Central memory CD4-positive, alpha-beta T cell (primary cell): ENCODE results near the gene ITGA3.

Experiments
- DNase-seq: peaks from one replicate; pipeline ENCODE4 v3.0.0; 2022

The ITGA3 gene

DNA sequence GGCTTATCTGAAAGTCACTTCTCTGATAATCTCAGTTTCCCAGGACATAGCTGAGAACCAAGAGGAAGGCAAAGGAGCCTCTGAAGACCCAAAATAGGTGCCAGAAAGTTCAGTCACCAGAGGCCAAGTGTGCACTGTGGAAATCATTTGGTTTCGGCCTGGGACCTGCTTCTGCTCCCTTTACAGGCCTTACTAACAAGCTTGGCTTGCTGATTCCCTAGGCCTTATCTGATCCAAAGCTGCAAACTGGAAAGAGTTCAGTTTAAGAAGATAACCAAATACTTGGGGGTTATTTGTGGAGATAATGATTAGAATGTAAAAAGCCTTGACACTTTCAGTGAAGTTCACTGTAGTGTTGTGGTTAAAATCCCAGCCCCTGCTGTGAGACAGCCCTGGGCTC is 17.0 kb downstream of the ITGA3 start:
- DNase-seq: no peak

- no peak for DNase-seq
These were observed 18.3 kb downstream of the ITGA3 start for GRCh38 chr17:50074227-50074626.

- no peak for DNase-seq
These were observed 19.6 kb downstream of the ITGA3 start for GRCh38 chr17:50075446-50076032.

- no peak for DNase-seq
These were observed 20.3 kb downstream of the ITGA3 start for GRCh38 chr17:50076221-50076590.

GRCh38 chr17:50076591-50077235 is 20.8 kb downstream of the ITGA3 start:
- DNase-seq: no peak

GRCh38 chr17:50078430-50078829 is 22.5 kb downstream of the ITGA3 start:
- DNase-seq: no peak

DNA sequence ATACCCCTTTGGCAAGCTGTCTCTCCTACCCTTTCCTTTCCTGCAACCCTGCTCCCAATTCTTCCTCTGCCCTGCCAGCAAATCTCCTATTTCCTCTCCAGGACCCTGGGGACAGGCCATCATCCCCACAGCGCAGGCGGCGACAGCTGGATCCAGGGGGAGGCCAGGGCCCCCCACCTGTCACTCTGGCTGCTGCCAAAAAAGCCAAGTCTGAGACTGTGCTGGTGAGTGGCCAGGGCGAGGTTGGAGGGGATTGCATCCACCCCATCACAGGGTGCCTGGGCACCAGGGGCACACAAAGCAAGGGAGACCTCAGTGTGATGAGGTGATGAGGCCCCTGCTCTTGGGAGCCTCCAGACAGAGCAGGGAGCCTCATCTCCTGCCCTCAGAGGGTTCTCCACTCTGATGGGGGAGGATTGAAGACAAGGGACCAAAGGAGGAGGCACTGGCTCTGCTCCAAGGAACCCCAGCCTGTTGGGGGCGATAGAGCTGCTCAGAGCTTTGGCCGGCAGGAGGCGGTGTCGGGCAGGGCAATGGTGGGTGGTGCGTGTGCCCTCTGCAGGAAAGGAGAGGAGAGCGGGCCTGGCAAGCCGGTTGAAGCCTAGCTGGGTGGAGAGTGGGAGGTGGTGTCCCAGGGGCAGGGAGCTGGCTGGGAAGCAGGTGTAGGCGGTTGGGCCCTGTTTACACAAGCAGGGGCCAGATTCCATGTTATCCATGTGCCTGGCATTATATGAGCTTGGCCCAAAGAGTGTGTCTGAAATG is 23.6 kb downstream of the ITGA3 start:
- DNase-seq: no peak

DNA sequence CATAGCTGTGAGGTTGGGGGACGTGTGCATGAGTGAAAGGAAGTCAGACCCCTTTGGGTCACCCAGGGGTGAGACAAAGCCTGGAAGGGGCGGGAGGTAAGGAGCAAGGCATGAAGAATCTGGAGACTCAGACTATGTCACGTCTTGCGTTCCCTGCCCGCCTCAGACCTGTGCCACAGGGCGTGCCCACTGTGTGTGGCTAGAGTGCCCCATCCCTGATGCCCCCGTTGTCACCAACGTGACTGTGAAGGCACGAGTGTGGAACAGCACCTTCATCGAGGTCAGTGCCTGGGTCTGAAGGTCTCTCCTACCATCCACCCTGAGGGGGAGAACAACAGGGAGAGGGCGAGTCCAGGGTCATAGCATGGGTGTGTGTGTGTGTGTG is 24.2 kb downstream of the ITGA3 start:
- no peak for DNase-seq

DNA sequence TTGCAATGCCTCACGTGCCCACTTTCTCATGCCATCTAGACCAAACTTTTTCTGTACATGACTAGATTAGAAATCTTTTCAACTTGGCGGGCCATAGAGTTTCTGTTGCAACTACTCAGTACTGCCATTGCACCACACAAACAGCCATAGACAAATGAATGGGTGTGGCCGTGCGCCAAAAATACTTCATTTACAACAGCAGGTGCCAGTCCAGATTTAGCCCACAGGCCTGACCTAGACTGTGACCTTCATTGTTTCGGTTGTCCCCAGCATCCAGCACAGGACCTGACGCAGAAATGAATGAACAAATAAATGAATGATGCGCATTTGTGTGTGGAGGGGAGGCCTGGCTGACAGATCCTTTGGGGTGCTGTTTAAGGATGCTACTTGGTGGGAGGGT is 24.9 kb downstream of the ITGA3 start:
- no peak for DNase-seq

GRCh38 chr17:50081757-50082156 is 25.8 kb downstream of the ITGA3 start:
- DNase-seq: no peak

DNA sequence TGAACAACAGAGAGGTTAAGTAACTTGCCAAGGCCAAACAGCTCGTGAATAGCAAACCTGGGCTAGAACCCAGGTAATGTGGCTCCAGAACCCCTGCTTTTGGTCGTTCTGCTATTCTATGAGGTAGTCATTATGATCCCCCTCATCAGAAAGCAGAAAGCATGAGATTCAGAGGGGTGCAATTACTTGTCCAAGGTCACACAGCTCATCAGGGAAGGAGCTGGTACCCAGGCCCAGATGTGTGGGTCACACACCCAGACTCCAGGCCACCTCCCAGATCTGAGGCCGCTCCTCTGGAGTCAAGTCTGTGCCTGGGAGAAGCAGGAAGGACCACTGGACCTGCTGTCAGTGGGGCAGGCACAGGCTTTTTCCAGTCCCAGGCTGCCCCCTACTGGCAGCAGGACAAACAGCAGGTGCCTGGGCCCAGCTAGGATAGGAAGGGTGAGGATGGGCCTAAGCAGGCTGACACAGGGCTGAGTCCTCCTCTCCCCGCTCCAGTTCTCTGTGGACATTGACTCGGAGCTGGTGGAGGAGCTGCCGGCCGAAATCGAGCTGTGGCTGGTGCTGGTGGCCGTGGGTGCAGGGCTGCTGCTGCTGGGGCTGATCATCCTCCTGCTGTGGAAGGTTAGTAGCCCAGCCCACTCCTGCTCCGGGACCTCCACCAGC is 31.5 kb downstream of the ITGA3 start:
- peak; percentile 65 for DNase-seq

DNA sequence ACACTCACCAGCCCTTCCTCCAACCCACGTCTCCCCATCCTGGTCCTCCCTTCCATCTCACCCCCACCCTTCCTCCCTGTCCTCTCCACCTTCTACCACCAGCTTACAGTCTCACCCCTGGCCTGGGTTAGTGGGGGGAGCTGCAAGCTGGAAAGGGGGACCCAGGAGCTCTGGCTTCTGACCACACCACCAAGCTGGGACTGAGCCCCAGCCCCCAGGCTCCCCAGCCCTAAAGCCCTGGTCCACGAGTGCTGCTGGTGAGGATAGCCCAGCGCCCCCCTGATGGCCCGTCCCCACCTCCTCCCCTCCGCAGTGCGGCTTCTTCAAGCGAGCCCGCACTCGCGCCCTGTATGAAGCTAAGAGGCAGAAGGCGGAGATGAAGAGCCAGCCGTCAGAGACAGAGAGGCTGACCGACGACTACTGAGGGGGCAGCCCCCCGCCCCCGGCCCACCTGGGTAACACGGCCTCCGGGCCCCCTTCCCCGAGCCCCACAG is 32.0 kb downstream of the ITGA3 start:
- DNase-seq: no peak

DNA sequence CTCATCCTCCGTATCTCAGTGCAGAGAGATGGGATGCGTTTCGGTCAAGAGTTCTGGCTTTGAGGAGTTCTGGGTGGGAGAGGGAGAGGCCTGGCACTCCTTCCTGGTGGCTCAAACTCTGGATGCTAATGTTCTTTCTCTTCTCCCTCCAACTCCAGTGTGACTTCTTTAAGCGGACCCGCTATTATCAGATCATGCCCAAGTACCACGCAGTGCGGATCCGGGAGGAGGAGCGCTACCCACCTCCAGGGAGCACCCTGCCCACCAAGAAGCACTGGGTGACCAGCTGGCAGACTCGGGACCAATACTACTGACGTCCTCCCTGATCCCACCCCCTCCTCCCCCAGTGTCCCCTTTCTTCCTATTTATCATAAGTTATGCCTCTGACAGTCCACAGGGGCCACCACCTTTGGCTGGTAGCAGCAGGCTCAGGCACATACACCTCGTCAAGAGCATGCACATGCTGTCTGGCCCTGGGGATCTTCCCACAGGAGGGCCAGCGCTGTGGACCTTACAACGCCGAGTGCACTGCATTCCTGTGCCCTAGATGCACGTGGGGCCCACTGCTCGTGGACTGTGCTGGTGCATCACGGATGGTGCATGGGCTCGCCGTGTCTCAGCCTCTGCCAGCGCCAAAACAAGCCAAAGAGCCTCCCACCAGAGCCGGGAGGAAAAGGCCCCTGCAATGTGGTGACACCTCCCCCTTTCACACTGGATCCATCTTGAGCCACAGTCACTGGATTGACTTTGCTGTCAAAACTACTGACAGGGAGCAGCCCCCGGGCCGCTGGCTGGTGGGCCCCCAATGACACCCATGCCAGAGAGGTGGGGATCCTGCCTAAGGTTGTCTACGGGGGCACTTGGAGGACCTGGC is 33.3 kb downstream of the ITGA3 start:
- DNase-seq: no peak

DNA sequence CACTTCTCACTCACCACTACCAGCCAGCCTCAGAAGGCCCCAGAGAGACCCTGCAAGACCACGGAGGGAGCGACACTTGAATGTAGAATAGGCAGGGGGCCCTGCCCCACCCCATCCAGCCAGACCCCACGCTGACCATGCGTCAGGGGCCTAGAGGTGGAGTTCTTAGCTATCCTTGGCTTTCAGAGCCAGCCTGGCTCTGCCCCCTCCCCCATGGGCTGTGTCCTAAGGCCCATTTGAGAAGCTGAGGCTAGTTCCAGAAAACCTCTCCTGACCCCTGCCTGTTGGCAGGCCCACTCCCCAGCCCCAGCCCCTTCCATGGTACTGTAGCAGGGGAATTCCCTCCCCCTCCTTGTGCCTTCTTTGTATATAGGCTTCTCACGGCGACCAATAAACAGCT is 34.2 kb downstream of the ITGA3 start:
- DNase-seq: no peak

DNA sequence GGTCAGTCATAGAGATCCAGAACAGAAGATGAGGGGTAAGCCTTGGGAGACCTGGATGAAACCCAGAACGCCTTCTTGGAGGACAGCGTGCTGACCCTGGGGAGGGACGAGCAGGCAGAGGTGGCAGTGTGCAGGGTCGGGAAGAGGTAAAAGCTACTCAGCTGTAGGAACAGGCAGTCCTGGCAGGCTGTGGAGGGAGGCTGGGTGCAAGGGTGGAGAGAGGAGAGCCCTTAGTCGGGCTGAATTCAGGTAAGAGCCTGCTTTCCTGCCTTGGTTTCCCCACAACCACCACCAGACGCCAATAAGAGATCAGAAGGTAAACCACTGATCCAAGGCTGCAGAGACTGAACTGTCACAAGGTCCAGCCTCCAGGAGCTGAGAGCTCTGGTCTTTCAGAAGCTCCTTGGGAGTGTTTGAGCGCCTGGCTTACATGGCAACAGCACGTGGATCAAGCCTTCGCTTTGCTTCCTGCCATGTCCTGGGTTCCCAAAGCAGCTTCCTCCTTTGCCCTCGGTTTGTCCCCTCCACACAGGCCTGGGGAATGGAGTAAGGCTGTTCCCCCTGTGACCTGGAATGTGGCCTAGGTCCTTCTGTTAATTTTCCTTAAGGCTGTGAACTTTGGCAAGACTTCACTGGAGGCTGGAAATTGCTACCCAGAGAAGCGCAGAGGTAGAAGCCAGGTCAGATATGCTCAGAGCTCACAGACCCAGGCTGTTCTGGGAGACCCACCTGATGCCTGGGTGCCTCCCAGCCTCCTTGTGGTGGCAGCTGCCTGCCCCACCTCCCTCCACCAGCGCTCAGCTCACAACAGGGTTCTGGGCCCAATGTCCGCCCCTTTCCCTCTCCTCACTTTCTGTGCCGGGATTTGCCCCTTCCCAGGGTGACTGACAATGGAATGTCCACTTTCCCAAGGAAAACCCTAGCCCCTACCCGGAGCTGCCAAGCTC is 35.3 kb downstream of the ITGA3 start:
- no peak for DNase-seq

DNA sequence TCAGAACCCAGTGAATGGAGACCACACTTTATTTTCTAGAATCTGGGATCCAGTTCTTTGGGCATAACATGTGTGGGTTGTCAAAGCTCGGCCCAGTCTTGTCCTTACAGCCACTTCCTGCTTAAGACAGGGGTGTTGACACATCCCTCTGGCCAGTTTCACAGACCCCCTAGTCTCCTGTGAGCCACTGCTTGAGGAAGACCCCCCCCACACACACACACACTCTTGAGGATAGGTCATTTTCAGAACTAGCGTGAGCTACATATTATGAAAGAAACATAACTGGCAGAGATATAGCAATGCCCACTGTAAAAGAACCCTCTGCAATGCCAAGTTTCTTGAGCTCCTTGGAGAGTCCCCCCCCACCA is 36.0 kb downstream of the ITGA3 start:
- DNase-seq: no peak

DNA sequence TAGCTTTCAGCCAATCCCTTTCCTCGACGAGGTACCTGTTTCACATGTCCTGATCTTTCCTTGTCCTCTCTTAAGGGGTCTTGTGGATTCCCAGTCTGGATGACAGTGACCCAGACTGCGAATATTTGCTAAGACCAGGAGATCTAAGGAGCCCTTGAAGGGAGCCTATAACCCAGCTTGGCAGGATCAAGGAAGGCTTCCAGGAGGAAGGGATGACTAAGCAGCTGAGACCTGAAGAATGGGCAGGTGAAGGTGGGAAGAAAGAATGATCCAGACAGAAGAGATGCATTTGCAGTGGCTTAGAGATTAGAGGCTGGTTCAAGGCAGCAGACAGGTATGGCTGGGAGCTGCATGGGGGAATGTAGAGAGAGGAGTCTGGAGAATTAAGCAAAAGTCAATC is 37.3 kb downstream of the ITGA3 start:
- no peak for DNase-seq

- DNase-seq: no peak
These were observed 37.9 kb downstream of the ITGA3 start for GRCh38 chr17:50093807-50094206.

DNA sequence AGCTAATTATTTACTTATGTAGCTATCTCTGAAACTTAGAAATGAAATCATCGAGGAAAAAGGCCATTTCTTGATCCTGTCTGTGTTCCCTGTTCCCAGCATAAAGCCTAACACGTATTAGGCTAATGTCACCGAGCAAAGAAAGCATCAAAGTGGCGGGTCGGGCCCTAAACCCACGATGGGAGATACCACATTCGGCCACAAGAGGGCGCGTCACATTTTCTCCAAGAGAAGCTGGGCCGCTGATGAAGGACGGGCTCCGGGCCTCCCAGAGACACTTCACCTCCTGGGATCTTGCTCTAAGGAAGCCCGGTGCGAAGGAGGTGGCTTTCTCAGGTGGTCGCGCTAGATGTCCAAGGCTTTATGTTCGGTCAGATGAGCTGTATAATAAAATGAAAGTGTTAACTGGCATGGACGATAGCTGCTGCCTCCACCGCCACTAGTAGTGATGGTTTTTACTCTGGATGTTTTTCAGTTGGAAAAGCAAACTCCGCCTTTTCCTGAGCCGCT is 38.4 kb downstream of the ITGA3 start:
- peak; percentile 80 for DNase-seq

DNA sequence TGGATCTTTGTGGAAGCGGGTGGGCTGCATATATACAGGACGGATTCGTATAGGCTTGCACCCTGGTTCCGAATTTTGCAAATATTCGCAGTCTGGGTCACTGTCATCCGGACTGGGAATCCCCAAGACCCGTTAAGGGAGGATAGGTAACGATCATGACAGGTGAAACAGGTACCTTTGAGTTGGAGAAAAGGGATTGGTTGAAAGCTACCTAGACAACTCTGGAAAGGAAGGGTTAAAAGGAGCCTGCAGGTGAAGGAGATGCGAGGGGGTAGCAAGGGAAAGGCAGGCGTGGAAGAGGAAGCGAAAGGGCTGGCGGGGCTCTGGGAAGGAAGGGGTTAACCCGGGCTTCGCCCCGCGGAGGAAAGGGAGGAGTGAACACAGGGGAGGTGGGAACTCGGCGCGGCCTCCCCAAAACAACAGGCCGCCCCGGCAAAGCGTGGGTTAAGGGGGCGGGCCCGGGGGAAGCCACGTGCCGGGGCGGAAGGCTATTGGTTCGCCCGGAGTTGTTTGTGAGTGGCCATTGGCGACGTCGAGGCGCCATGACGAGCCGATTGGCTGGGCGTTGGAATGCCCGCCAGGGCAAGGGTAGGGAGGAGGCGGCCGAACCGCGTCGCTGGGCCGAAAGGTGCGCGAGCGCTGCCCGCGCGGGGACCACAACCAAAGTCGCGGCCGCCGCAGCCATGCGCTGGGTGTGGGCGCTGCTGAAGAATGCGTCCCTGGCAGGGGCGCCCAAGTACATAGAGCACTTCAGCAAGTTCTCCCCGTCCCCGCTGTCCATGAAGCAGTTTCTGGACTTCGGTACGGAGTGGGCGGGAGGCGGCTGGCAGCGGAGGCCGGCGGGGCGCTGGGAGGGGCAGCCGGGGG is 39.1 kb downstream of the ITGA3 start, which contains the start of gene PDK2:
PDK2 (plus strand) TSS at position 599 of the 867 bp plus-strand sequence; CDS start at position 684, 85 bp downstream.
- DNase-seq: peak; percentile 98
